HepG2 (cell line): Measurements from ENCODE around the gene IL1RAP. TPM values are rescaled to one million over a fixed set of nuclear protein-coding genes. Genes with fewer than 3 reads are reported as not detected.
A peak's percentile ranks its signal among the peaks of the same experiment; 100 is the strongest.

Experiments used
- ATAC-seq: fragments of 200-7000 bp; cut with Tn5 transposase; 3 replicates; pipeline ENCODE4 v1.9.1; 2020; ENCODE audit warnings: mild to moderate bottlenecking, moderate library complexity
- BruUV-seq: library from RNA; stranded (reverse); fragments of 400-500 nt; replicated peaks from 2 replicates; lab custom pipeline; 2021; lab: Mats Ljungman, UMichigan
- CTCF ChIA-PET: fragments of 300-600 bp; formaldehyde crosslinking; extraction: SDS; loops from one replicate; lab custom pipeline; 2021; ENCODE audit warnings: low total read pairs, inconsistent platforms, low intra/inter-chr PET ratio; lab: Yijun Ruan, JAX
- POLR2A ChIA-PET: fragments of 350-600 bp; sonication (Branson Sonifier 250); formaldehyde crosslinking; loops from one replicate; lab custom pipeline; 2020; ENCODE audit warnings: antibody characterized with exemption, inconsistent platforms; lab: Yijun Ruan, JAX
- DNase-seq: peaks from one replicate; pipeline ENCODE4 v3.0.0-alpha.2; 2015; ENCODE audit warnings: low spot score
- FAIRE-seq: peaks from 3 replicates; lab custom pipeline; 2011; peaks lifted over from hg19 to GRCh38; lab: Jason Lieb, UNC
- H2AFZ ChIP-seq: one replicate; pipeline ENCODE4 v1.6.1; 2011; ENCODE audit warnings: low read length, inconsistent platforms
- H3K27ac ChIP-seq: fragments of 300-600 bp; 3 replicates; pipeline ENCODE4 v1.8.0; 2011; ENCODE audit warnings: mixed run types, mild to moderate bottlenecking, mixed read lengths, low read length, inconsistent platforms; ENCODE audit not compliant: insufficient read depth; ENCODE audit errors: extremely low read length
- H3K27me3 ChIP-seq, 2 experiments: fragments of 200-600 bp in 1 of 2; 2 replicates in 1 of 2; 3 replicates in 1 of 2; pipeline versions ENCODE4 v1.6.0 to v1.8.0; 2011; ENCODE audit warnings: low read length in 2 of 2, mild to moderate bottlenecking in 2 of 2, moderate library complexity in 2 of 2, inconsistent platforms in 1 of 2; ENCODE audit not compliant: insufficient read depth in 2 of 2, control insufficient read depth in 1 of 2
- H3K36me3 ChIP-seq, 2 experiments: fragments of 200-600 bp in 1 of 2; replicated peaks in 1 of 2; 2 replicates in 1 of 2; 3 replicates in 1 of 2; pipeline versions ENCODE4 v1.5.1 to v1.8.0; 2011; ENCODE audit warnings: low read length in 2 of 2, inconsistent platforms in 1 of 2; ENCODE audit not compliant: insufficient read depth in 2 of 2, control insufficient read depth in 1 of 2
- H3K4me1 ChIP-seq: 2 replicates; pipeline ENCODE4 v1.5.1; 2012; ENCODE audit warnings: low read length, inconsistent platforms; ENCODE audit not compliant: insufficient read depth
- H3K4me2 ChIP-seq: 2 replicates; pipeline ENCODE4 v1.6.0; 2011; ENCODE audit warnings: low read depth, low read length, inconsistent platforms
- H3K4me3 ChIP-seq, 3 experiments: fragments of 200-600 bp in 1 of 3; sonication (generic), shearing (Covaris generic) in 1 of 3; replicated peaks in 1 of 3; 2 replicates each; pipeline ENCODE4 v1.5.1; 2011 to 2016; ENCODE audit warnings: low read length in 3 of 3, inconsistent platforms in 2 of 3, low read depth in 2 of 3, mild to moderate bottlenecking in 2 of 3, control low read depth in 1 of 3, mixed read lengths in 1 of 3; ENCODE audit not compliant: insufficient read depth in 1 of 3
- H3K79me2 ChIP-seq: one replicate; pipeline ENCODE4 v1.6.1; 2011; ENCODE audit warnings: low read length, inconsistent platforms; ENCODE audit not compliant: insufficient read depth
- H3K9ac ChIP-seq: 2 replicates; pipeline ENCODE4 v1.6.0; 2011; ENCODE audit warnings: mild to moderate bottlenecking, low read depth, low read length, inconsistent platforms; ENCODE audit not compliant: insufficient read depth
- H3K9me3 ChIP-seq: 2 replicates; pipeline ENCODE4 v1.5.1; 2012; ENCODE audit warnings: mild to moderate bottlenecking, low read length
- H4K20me1 ChIP-seq: 2 replicates; pipeline ENCODE4 v1.6.0; 2011; ENCODE audit warnings: inconsistent platforms, mild to moderate bottlenecking, low read length, moderate library complexity; ENCODE audit not compliant: insufficient read depth
- CEBPG ChIP-seq: IDR thresholded peaks from 2 replicates; pipeline ENCODE4 v1.6.1; 2016
- CHD4 ChIP-seq: fragments of 200-600 bp; sonication (generic); IDR thresholded peaks from 2 replicates; pipeline ENCODE4 v1.7.0; 2017; ENCODE audit warnings: mild to moderate bottlenecking, low read length, borderline replicate concordance
- FIP1L1 ChIP-seq: fragments of 200-400 bp; formaldehyde crosslinking; IDR thresholded peaks from 2 replicates; pipeline ENCODE4 v1.6.1; 2018; ENCODE audit warnings: low read depth, mild to moderate bottlenecking, low read length, moderate library complexity, borderline replicate concordance; ENCODE audit not compliant: insufficient read depth
- FOXM1 ChIP-seq: sonication (generic); formaldehyde crosslinking; IDR thresholded peaks from 2 replicates; pipeline ENCODE4 v1.5.0; 2020; ENCODE audit warnings: missing genetic modification reagents
- GTF3A ChIP-seq: sonication (generic); formaldehyde crosslinking; conservative IDR thresholded peaks from 2 replicates; pipeline ENCODE4 v1.4.0; 2020; ENCODE audit warnings: mild to moderate bottlenecking, missing genetic modification reagents
- SOX6 ChIP-seq, 2 experiments: fragments of 450-650 bp in 1 of 2; sonication (generic) in 1 of 2; formaldehyde crosslinking in 1 of 2; IDR thresholded peaks; 2 replicates each; pipeline versions ENCODE4 v1.4.0 to v1.6.1; 2017 to 2020; ENCODE audit warnings: antibody characterized with exemption in 1 of 2, mild to moderate bottlenecking in 1 of 2, missing genetic modification reagents in 1 of 2
- STAG1 ChIP-seq: sonication (generic); formaldehyde crosslinking; IDR thresholded peaks from 2 replicates; pipeline ENCODE4 v1.4.0; 2020; ENCODE audit warnings: missing genetic modification reagents
- ZFP1 ChIP-seq: IDR thresholded peaks from 2 replicates; pipeline ENCODE4 v1.6.1; 2016
- ZNF354B ChIP-seq: sonication (generic); formaldehyde crosslinking; IDR thresholded peaks from 2 replicates; pipeline ENCODE4 v1.8.0; 2022; ENCODE audit warnings: mild to moderate bottlenecking, missing genetic modification reagents
- ZNF850 ChIP-seq: sonication (generic); formaldehyde crosslinking; conservative IDR thresholded peaks from 2 replicates; pipeline ENCODE4 v1.9.0; 2021; ENCODE audit warnings: mild to moderate bottlenecking, missing genetic modification reagents
- WGBS: methylation state at CpG from one replicate; pipeline ENCODE4 v1.1.6; 2017; ENCODE audit warnings: low lambda C conversion rate; 5-methylcytosine and 5-hydroxymethylcytosine counted together
- in situ Hi-C: cut with HindIII; loops from 2 replicates; pipeline ENCODE4 v1.10.0; 2017; ENCODE audit warnings: low pct_unique_long_range_greater_than_20kb; ENCODE audit not compliant: extremely low pct_ligation_motif_present
- intact Hi-C: fragments of 100-400 bp; cut with micrococcal nuclease; formaldehyde crosslinking; loops from one replicate; pipeline ENCODE4 v1.10.0; 2022; ENCODE audit not compliant: unreplicated experiment
- polyA plus RNA-seq, 8 experiments: library from polyadenylated mRNA; depleted of rRNA in 3 of 8; stranded (reverse) in 7 of 8; unstranded in 1 of 8; fragments of >200 nt; fragmentation: Illumina TruSeq in 4 of 8; extraction: Trizol in 4 of 8; gene quantifications; 2 replicates each; pipeline versions ENCODE4 v1.2.1 to v1.2.3, GENCODE V29; 2011 to 2016; ENCODE audit warnings: low read depth in 4 of 8, missing spikeins in 1 of 8, mixed read lengths in 1 of 8; ENCODE audit not compliant: insufficient read depth in 1 of 8
- total RNA-seq, 5 experiments: library from RNA; depleted of rRNA; stranded (reverse); fragments of >200 nt; fragmentation: Illumina TruSeq; extraction: Trizol; gene quantifications; 2 replicates each; pipeline ENCODE4 v1.2.3, GENCODE V29; 2016; ENCODE audit warnings: low read depth in 1 of 5
- TF ChIP-seq, protein P1 (sequence below): sonication (generic); formaldehyde crosslinking; IDR thresholded peaks from 2 replicates; pipeline ENCODE4 v1.4.0; 2020; ENCODE audit warnings: missing genetic modification reagents
- TF ChIP-seq, protein P2 (sequence below): sonication (generic); formaldehyde crosslinking; IDR thresholded peaks from 2 replicates; pipeline ENCODE4 v1.4.0; 2020; ENCODE audit warnings: missing genetic modification reagents
- TF ChIP-seq, protein P3 (sequence below): sonication (generic); formaldehyde crosslinking; IDR thresholded peaks from 2 replicates; pipeline ENCODE4 v1.5.0; 2020; ENCODE audit warnings: mild to moderate bottlenecking, missing genetic modification reagents, moderate library complexity

The IL1RAP gene
- total and polyA plus RNA-seq, 2 of the 13 experiments (the other 11 are each of a cell fraction or from before 2014, with no cell fraction given), result 18.3 to 54.9 TPM

DNA sequence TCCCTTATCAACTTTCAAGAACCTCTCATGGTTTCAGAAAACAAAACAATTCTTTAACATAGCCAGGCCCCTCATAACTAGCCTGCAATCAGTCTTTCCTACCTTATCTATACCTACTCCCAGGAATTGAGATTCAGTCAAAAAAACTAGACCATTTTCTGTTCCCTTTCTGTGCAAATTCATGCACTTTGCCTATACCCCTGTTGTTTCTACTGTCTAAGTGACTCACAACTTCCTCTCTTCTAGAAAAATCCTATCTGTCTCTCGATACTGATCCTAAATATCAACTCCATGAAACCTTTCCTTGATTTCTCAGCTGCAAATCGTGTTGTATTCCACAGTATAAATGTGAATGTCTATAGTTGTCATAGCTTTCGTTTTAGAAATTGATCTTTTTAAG is 10.9 kb upstream of the IL1RAP start:
- Histone ChIP-seq H4K20me1 (no peaks in the 10 kb centered on the region), H3K4me1 (peaks cover 35% of the 10 kb centered on the region), H3K4me3 (no peak overlapping the region), H3K27ac (no peak overlapping the region), H3K4me2 (no peak overlapping the region), H3K9ac (no peak overlapping the region), H3K36me3 (no peaks in the 10 kb centered on the region), H3K27me3 (no peaks in the 10 kb centered on the region), H3K79me2 (no peaks in the 10 kb centered on the region), H2AFZ (no peak overlapping the region), H3K9me3 (no peaks in the 10 kb centered on the region)
- ChIA-PET POLR2A (no interaction called here), CTCF (no interaction called here)
- FAIRE-seq, result no peak
- no TSS peak for BruUV-seq
- WGBS, result 69% methylated on average over 3 of the region's 3 CpGs
- no peak for ATAC-seq
- in situ Hi-C loops (no loop called here), intact Hi-C loops (no loop called here)
- no peak for DNase-seq
- TF ChIP-seq ZNF850 (CRISPR knock-in tag) (no peak), GTF3A (CRISPR knock-in tag) (no peak)

DNA sequence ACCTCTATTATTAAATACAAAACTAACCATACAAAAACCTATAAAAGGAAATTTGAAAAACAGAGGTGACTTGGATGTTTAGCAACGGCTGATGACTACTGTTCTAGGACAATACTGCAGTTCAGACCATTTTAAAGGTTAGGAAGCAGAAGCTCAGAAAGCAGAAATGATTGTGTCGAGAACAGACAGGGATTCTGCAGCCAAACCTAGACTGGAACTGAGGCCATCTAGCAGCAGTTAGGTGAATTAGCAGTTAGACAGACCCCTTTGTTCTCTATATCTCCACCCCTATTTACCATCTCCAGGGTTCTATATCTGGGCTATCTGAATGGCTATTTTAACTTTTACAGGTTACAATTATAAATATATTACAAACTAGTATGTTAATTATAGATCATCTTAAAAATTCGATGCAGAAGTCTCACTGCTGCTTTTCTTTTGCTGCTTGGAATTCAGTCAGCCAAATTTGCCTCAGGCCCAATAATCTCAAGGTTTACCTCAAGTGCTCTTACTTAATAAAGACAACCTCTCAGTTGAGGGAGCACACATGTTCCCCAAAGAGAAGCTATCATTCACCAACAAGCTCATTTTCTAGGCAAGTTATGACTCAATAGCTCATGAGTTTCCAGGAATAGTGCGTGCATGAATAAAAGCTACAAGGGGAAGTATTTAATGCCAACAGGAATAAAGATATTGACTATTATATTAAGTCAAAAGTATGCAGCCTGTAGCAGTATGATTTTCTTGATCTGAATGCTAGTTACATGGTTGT is 9.3 kb upstream of the IL1RAP start:
- 27% methylated on average over 4 of the region's 4 CpGs for WGBS
- H3K79me2 ChIP-seq, result no peaks in the 10 kb centered on the region
- H3K9ac ChIP-seq, result no peak overlapping the region
- H3K4me3 ChIP-seq, result no peak overlapping the region
- no peak overlapping the region for H3K27ac ChIP-seq
- no peaks in the 10 kb centered on the region for H4K20me1 ChIP-seq
- ChIA-PET CTCF (interaction anchor here (1.4 kb wide), 1 partner anchor 9 kb away, joined by 6 read pairs; the partner anchor contains the start of gene IL1RAP), POLR2A (interaction anchor here (2.2 kb wide), 1 partner anchor 9 kb away, joined by 11 read pairs; the partner anchor contains the start of gene IL1RAP)
- no peak overlapping the region for H2AFZ ChIP-seq
- no peaks in the 10 kb centered on the region for H3K36me3 ChIP-seq
- ATAC-seq, result peak; percentile 85
- intact Hi-C loops, result loop anchor here (2.0 kb wide), 1 partner anchor 192 kb away; no protein-coding TSS in a partner anchor
- peaks cover 39% of the 10 kb centered on the region for H3K4me1 ChIP-seq
- TF ChIP-seq ZNF354B (CRISPR knock-in tag), result no peak
- no peak for TF ChIP-seq FOXM1 (CRISPR knock-in tag)
- TF ChIP-seq CEBPG (CRISPR knock-in tag), result no peak
- no peak for TF ChIP-seq FIP1L1
- TF ChIP-seq CHD4, result no peak
- TF ChIP-seq, protein P1, sequence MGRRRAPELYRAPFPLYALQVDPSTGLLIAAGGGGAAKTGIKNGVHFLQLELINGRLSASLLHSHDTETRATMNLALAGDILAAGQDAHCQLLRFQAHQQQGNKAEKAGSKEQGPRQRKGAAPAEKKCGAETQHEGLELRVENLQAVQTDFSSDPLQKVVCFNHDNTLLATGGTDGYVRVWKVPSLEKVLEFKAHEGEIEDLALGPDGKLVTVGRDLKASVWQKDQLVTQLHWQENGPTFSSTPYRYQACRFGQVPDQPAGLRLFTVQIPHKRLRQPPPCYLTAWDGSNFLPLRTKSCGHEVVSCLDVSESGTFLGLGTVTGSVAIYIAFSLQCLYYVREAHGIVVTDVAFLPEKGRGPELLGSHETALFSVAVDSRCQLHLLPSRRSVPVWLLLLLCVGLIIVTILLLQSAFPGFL (CRISPR knock-in tag), result no peak
- peak; percentile 36 for TF ChIP-seq STAG1 (CRISPR knock-in tag)
- TF ChIP-seq ZFP1 (CRISPR knock-in tag), result no peak
- no peak for TF ChIP-seq SOX6 (IDR thresholded peaks at IDR 0.05)
- TF ChIP-seq SOX6 (CRISPR knock-in tag; IDR thresholded peaks at IDR 0.05), result 0 out of 2 replicates have a peak, but pooled peaks have one; percentile 15
- TF ChIP-seq, protein P2, sequence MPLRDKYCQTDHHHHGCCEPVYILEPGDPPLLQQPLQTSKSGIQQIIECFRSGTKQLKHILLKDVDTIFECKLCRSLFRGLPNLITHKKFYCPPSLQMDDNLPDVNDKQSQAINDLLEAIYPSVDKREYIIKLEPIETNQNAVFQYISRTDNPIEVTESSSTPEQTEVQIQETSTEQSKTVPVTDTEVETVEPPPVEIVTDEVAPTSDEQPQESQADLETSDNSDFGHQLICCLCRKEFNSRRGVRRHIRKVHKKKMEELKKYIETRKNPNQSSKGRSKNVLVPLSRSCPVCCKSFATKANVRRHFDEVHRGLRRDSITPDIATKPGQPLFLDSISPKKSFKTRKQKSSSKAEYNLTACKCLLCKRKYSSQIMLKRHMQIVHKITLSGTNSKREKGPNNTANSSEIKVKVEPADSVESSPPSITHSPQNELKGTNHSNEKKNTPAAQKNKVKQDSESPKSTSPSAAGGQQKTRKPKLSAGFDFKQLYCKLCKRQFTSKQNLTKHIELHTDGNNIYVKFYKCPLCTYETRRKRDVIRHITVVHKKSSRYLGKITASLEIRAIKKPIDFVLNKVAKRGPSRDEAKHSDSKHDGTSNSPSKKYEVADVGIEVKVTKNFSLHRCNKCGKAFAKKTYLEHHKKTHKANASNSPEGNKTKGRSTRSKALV, result no peak
- TF ChIP-seq, protein P3, sequence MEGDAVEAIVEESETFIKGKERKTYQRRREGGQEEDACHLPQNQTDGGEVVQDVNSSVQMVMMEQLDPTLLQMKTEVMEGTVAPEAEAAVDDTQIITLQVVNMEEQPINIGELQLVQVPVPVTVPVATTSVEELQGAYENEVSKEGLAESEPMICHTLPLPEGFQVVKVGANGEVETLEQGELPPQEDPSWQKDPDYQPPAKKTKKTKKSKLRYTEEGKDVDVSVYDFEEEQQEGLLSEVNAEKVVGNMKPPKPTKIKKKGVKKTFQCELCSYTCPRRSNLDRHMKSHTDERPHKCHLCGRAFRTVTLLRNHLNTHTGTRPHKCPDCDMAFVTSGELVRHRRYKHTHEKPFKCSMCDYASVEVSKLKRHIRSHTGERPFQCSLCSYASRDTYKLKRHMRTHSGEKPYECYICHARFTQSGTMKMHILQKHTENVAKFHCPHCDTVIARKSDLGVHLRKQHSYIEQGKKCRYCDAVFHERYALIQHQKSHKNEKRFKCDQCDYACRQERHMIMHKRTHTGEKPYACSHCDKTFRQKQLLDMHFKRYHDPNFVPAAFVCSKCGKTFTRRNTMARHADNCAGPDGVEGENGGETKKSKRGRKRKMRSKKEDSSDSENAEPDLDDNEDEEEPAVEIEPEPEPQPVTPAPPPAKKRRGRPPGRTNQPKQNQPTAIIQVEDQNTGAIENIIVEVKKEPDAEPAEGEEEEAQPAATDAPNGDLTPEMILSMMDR, result peak; percentile 43
- FAIRE-seq, result peak; percentile 79
- H3K27me3 ChIP-seq, result no peaks in the 10 kb centered on the region
- H3K9me3 ChIP-seq, result no peaks in the 10 kb centered on the region
- H3K4me2 ChIP-seq, result peak overlapping the region; percentile 37
- DNase-seq, result peak; percentile 27
- in situ Hi-C loops, result no loop called here
- no TSS peak for BruUV-seq
